HG03457 (cell line): ENCODE data around the gene AP3S2.
"Not testable (repeated sequence)": the region's sequence is repeated elsewhere in the genome, so short reads cannot be mapped to it uniquely, and the experiment has no call there.

Source experiments
- ATAC-seq: cut with Tn5 transposase; IDR thresholded peaks from one replicate; pipeline ENCODE4 v1.9.1; 2021; ENCODE audit warnings: moderate number of reproducible peaks; ENCODE audit not compliant: unreplicated experiment

Gene AP3S2

DNA sequence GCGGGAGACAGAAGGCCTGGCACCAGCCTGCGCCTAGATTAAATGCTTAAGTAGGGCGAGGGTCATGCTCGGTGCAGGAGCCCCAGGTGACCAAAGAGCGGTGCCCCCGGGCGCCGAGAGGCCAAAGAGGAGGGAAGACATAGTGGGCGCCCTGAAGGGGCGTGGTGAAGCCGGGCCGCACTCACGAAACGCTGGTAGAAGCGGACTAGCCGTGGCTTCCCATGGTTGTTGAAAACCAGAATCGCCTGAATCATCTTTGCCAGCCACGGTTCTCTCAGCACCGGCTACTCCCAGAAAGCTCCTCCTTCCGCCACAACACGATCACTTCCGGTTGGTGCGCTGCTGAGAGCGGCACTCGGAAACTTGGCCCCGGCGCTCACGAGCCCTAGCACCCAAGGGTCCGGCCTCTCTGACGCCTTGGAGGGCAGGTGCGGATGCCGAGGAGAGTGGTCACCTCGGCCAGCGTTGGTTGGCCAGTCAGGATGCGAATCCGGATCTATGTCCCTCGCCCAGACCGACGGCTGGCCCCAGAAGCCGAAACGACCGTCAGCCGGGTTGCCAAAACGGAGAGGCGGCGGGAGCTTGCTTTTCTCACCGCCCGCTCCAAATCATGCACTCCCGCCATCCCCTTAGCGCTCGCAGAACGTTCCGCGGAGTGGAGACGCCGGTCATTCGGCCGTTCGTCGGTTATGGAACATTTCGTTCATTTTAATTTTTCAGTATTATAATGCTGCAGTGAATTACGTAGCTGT lies at the start of gene AP3S2:
Gene AP3S2, minus strand, starts transcription at position 299 of the 752 bp plus-strand sequence. Its CDS starts 45 bp downstream, at position 254.
- ATAC-seq: peak; percentile 82

DNA sequence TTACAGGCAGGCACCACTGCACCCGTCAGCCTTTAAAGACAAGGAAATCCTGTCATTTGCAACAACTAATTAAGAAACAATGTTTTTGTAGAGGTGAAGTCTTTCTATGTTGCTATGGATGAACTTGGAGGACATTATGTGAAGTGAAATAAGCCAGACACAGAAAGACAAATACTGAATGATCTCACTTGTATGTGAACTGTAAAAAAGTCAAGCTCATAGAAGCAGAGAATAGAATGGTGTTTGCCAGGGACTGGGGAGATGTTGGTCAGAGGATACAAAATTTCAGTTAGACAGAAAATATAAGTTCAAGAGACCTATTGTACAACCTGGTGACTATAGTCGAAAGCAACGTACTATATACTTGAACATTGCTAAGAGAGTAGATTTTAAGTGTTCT lies 46.1 kb upstream of the AP3S2 start:
- no peak for ATAC-seq

DNA sequence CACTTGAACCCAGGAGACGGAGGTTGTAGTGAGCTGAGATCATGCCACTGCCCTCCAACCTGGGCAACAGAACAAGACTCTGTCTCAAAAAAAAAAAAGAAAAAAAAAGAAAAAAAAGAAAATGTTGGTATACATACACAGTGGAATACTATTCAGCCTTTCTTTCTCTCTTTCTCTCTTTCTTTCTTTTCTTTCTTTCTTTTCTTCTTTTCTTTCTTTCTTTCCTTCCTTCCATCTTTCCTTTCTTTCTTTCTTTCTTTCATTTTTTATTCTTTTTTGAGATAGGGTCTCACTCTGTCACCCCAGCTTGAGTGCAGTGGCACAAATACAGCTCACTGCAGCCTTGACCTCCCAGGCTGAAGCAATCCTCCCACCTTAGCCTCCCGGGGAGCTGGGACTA lies 45.6 kb upstream of the AP3S2 start:
- ATAC-seq: not testable (repeated sequence)

DNA sequence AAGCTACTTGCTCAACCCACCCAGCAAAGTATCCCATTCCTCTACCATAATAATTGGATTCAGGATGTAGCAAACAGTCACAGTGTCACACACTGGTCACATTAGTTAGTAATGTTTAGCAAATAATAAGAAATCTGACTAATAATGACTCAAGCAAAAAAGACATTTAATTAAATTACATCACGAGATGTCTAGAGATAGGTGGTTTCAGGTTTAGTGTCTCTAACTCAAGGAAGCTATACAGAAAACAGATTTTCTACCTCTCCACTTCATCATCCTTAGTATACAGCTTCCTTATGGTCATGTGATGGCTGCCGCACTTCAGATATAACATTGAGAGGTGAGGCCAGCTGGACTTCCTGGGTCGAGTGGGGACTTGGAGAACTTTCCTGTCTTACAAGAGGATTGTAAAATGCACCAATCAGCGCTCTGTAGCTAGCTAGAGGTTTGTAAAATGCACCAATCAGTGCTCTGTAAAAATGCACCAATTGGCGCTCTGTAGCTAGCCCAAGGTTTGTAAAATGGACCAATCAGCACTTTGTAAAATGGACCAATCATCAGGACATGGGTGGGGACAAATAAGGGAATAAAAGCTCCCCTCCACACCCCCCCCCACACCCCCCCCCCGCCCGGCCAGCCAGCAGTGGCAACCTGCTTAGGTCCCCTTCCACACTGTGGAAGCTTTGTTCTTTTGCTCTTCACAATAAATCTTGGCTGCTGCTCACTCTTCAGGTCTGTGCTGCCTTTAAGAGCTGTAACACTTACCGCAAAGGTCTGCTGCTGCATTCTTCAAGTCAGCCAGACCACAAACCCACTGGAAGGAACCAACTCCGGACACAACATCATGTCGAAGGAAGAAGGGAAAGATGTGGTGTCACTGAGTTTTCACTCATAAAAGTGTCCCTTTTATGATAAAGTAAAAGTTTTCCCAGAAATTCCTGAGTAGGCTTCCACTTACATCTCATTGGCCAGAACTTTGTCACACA lies 43.9 kb upstream of the AP3S2 start:
- ATAC-seq: no peak

DNA sequence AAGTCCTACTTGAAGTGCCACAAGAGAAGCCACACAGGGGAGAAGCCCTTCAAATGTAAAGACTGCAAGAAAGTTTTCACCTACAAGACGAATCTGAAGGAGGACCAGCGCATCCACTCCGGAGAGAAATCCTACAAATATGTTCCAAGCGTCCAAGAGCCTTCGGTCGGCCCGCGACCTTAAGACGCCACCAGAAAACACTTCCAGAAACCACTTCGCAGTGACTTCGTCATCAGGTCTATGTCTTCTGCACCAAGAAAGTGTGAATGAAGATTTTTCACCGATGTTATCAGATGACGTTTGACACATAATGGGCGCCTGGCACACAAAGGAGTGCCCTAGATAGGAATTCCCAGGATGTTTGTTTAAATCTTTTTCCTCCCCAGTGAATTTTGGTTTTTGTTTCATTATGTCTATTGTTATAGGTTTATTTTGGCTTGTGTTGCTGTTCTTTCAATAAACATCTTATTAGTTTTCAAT lies 43.0 kb upstream of the AP3S2 start:
- ATAC-seq: no peak

DNA sequence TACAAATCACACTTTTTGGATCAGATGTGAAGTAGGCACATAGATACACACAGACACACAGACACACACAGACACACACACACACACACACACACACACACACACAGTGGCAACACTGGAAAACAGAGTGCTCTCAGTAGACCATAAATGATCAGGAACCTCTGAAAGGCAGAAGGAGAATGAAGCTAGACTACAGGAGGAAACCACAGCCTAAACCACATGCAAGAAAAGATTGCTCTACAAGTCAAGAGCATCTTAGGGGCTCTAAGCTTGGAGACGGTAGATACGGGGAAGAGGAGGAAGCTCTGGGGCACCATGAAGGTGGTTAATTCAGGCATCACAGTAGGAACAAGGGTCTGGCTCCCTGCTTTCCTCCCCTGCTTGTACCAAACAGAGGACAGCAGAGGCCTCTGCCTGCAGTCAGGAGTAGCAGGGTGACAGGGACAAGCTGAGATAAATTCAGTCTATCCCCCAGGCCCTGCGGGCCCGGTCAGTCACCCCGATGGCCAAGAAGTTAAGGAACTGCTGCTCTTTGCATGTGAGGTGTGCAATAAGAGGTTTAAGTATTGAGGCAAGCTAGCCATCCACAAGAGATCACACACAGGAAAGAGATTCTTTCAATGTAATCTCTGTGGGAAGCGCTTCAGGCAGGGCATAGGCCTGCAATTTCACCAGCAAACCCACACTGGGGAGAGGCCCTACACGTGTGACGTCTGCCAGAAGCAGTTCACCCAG lies 42.4 kb upstream of the AP3S2 start:
- no peak for ATAC-seq

DNA sequence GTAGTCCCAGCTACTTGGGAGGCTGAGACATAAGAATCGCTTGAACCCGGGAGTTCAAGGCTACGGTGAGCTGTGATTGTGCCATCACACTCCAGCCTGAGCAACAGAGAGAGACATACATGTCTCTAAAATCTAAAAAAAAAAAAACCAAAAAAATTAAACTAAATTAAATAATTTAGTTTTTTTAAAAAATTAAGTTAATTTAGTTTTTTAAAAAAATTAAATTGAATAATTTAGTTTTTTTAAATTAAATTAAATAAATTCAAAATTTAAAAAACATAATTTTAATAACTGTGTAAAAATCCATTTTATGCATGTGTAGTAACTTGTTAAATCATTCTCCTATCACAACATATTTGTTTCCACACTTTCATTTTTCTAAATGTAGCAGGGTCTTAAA lies 39.1 kb upstream of the AP3S2 start:
- no peak for ATAC-seq

DNA sequence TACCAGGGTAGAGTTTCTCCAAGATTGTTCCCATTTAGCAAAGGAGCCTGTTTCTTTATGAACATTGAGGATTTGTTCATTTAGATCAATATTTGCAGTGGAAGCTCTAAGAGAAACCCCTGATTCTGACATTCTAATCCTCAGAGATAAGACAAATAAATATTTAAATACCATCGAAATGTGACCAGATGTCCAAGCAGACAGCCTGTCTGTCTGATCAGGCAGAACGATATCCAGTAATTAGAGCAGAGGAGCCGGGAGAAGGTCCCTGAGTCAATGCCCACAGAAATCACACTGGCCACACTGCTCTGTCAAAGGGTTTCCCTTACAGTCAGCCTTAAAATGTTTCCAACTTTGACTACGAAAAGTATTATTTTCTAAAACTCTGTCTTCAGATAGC lies 34.6 kb upstream of the AP3S2 start:
- no peak for ATAC-seq

DNA sequence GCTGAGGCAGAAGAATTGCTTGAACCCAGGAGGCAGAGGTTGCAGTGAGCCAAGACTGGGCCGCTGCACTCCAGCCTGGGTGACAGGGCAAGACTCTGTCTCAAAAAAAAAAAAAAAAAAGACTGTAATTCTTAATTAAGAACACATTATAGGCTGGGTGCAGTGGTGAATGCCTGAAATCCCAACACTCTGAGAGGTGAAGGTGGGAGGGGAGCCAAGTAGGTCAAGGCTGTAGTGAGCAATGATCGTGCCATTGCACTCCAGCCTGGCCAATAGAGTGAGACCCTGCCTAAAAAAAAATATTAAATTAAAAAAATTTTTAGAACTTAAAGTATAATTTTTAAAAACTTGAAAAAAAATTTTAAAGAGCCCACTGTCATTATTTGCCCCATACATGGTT lies 32.4 kb upstream of the AP3S2 start:
- no peak for ATAC-seq

DNA sequence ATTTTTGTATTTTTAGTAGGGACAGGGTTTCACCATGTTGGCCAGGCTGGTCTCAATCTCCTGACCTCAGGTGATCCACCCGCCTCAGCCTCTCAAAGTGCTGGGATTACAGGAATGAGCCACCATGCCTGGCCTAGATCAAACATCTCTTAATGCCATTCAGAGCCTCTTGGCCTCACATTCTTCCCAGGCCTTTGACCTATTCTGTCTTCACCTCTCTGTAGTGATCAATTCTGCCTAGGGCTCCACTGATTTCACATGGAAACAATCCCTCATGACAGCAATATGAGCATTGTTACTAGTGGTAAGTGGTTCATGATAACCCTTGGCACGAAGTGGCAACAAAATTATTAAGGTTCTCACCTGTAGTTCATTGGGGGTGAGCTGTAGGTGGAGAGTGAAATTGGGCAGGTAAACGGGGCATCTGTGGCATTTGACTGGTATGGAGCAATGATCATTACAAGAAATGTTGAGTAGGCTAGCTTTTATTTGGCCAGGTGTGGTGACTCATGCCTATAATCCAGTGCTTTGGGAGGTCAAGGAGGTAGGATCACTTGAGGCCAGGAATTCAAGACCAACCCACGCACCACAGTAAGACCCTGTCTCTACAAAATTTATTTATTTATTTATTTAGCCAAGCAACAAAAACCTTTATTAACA lies 23.8 kb upstream of the AP3S2 start:
- ATAC-seq: no peak

DNA sequence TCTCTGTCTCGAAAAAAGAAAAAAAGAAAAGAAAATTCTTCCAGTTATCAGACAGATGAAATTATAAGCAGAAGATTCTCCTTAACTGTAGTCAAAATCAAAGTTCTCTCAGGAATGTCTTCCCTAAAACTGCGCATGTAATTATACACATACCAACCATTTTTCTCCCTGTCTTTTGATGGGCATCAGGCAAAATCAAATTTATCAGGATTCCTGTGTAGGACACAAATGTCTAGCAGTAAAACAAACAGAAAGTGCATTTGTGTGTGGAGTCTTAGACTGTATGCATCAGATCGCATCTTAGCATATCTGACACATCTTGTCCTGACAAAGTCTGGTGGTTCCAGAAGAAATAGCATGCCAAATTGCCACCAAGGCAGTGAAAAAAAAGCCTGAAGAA lies 22.9 kb upstream of the AP3S2 start:
- no peak for ATAC-seq

DNA sequence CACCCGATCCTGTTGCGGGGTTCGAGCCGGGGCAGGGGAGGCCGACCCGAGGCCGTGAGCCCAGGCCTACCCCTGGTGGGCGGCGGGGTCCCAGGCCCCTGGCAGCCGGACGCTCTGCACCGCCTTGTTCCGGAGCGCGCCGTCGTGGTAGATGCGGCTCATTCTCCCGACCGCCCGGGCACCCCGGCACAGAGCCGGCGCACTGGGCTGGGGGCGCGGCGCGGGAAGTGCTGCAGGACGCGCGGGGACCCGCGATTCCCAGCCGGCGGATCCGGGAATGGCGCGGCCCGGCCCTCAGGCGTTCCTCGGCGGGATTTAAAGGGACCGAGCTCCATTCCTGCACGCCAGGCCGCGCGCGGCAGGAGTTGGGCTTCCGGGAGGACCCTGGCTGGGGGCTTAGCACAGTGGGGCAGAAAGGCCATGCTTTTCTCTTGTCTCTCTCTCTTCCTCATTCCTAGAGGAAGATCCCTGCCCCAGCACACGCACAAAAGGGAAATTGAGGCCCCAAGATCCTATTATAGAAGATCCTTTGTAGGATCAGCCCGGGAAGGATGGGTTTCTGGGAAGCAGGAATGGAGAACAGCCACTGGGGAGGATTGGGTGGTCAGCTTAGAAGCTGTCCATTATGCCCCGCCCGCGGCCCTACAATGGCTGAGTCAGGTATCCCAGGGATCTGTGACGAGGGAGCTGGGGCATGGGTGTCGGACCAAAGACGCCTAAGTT lies 19.0 kb upstream of the AP3S2 start, which contains the start of gene ARPIN:
Gene ARPIN, minus strand, starts transcription at position 279 of the 723 bp plus-strand sequence. Its CDS starts 117 bp downstream, at position 162.
- ATAC-seq: no peak

DNA sequence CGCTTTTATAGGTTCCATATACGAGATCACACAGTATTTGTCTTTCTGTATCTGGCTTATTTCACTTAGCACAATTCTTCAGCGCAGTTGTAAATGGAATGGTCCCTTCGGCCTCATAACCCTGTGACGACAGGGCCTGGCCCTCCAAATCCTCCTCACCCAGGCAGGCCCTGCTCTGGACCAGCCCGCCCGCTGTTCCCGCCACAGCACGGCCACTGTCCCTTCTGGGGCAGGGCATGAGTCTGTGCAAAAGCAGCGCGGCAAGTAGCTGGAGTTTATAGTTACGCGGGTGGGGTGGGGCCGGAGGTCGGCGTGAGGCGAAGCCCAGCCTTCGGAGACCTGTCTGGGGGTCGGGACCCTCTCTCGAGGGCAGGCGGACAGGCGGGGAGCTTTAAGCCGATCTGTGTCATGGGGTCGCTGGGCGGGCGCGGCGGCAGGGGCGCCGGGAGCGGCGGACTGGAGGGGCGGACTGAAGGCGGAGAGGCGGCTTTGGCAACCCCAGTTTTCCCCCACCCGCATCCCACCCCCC lies 18.4 kb upstream of the AP3S2 start:
- ATAC-seq: no peak

DNA sequence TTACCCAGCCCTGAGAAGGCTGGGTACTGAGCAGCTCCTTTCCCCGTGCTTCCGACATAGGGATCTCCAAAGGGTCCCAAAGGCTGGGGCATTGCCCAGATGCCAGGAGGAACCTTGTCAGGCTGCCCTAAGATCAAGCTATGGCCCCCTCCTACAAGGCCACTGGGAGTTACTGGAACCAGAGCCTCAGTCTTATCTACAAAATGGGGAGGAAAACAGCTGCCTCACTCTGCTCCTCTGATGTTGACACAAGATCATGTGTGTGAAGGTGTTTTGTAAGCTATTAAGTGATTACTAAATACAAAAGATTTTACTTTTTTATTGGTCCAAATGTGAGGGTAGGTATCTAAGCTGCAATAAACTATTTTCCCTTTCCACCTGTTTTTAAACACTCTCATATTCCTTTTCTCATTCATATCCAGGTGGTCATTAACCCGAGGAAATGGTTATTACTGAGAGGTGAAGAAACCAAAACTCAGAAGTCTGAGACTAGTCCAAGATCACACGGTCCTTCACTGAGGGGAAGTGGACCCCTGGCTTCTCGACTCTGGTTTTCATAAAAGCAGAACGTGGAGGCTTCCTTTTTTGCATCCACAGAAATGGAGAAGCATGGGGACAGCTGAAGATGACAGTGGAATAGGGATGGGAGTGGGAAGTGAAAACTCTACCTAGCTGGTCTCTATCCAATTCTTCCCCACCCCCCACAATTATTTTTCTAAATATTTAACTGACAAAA lies 17.3 kb upstream of the AP3S2 start:
- ATAC-seq: no peak

DNA sequence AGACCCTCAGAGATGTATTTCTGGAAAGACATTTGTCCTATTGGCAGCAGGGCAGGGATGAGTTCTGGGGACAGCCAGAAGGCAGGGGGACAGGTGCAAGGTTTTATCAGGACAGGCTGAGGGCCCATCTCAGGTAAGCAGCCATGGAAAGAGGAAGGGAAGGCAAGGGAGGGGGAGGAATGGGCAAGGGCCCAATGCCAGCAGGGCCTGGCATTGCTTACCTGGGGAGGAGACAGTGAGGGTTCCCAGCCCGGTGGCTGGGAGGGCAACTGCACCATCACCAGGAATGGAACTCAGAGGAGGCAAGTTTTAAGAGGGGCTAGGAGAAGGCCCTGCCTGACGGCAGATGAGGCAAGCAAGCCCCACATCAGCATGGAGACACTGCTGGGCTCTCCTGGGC lies 15.8 kb upstream of the AP3S2 start:
- no peak for ATAC-seq

DNA sequence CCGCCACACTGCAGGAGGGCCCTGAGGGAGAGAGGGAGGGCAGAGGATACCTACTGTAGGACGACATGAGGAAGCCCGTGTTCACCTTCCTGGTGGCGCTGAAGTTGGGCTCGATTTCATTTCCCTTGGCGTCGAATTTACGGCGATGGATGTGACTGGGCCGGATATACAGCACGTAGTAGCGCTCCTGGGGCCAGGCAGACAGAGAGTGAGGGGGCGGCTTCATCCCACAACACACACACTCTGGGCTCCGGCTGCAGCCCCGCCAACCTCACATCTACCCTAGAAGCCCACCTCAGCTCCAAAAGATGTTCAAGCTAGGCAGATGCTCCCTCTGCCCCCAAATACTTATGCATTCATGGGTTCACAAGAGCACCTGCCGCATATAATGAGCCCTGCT lies 14.4 kb upstream of the AP3S2 start:
- no peak for ATAC-seq

DNA sequence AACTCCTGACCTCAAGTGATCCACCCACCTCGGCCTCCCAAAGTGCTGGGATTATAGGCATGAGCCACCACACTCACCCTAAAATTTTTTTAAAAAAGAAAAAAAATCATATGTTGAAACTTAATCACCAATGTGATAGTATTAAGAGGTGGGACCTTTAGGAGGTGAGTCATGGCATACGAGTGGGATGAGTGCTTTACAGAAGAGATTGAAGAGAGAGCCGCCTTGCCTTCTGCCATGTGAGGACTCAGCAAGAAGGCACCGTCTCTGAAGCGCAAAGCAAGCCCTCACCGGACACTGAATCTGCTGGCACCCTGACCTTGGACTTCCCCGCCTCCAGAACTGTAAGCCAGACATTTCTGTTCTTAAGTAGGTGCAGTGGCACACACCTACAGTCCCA lies 13.5 kb upstream of the AP3S2 start:
- no peak for ATAC-seq

DNA sequence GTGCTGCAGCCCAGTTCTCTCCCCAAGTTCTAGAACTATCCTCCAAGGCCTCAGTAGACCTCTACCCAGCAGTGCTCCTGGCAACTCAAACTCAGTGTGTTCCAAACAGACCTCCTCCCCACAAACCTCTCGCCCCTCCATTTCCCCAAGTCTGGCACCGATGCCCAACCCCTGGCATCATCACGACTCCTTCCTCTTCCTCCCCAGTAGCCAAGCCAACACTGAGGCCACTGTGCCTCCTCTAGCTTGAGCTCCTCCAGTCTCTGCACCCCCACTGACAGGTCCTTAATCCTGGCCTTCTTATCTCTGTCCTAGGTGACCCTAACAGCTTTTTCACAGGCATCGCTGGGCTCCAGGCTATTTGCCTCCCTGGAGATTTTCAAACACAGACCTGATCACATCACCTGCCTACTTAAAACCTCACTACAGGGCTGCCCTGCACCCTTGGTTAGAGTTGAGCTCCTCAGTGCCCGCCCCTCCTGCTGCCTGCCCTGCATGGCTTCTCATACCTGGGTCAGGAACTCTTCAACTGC lies 12.1 kb upstream of the AP3S2 start:
- ATAC-seq: no peak

DNA sequence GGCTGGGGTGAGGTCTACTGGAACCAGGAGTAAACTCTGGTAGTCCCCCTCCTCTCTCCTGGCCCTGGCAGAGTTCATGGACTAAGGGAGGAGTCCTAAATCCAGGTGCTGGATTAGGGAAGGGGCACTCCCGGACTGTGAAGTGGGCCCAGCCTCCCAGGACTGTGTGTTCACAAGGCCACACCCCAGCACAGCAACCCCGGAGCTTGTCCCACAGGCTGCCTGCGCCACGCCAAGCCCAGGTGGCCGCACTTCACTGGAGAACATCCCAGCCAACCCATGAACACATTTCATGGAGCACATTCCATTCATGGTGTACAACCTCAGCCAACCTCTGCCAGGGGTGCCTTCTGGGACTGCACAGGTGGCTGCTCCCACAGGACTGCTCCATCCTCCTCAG lies 10.7 kb upstream of the AP3S2 start:
- no peak for ATAC-seq
